ENCODE results near the gene ST3GAL3. TPM values are rescaled to one million over a fixed set of nuclear protein-coding genes. Genes with fewer than 3 reads are reported as not detected.

ST3GAL3 gene
- total and polyA plus RNA-seq, 2 of the 13 experiments (the other 11 are each of a cell fraction or from before 2014, with no cell fraction given): 5.1 to 8.1 TPM

DNA sequence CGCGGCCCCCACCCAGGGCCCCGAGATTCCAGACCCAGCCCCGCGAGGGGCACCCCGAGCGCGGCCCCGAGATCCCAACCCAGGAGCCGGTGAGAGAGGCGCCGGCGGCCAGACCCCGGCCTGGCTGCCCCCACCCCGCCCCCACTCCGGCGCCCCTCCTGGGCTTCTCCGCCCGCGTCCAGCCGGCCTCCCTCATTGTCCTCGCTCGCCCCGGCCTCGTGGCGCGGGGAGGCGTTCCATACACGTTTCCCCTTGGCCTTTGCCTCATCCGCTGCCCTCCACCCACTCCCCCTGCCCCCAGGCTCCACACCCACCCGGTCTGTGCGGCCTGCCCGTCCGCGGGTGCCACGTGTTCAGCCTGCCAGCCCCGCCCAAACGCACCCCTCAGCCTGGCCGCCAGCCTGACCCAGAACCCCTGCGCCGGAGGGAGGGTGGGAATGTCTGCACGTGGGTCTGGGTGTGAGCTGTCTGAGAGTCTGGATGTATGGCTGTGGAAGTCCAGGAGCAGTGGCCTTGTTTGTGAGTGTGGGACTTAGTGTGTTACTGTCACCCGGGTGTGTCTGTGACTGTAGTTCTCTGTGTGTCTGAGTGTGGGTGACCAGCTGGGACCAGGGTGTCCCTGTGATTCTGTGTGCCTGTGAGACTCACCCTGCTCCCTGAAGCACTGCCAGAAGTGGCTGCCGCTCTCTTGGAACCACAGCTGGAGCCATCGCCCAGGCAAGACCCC lies 272.4 kb downstream of the ST3GAL3 start (continued):
- TF ChIP-seq, protein P1, sequence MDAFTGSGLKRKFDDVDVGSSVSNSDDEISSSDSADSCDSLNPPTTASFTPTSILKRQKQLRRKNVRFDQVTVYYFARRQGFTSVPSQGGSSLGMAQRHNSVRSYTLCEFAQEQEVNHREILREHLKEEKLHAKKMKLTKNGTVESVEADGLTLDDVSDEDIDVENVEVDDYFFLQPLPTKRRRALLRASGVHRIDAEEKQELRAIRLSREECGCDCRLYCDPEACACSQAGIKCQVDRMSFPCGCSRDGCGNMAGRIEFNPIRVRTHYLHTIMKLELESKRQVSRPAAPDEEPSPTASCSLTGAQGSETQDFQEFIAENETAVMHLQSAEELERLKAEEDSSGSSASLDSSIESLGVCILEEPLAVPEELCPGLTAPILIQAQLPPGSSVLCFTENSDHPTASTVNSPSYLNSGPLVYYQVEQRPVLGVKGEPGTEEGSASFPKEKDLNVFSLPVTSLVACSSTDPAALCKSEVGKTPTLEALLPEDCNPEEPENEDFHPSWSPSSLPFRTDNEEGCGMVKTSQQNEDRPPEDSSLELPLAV (CRISPR knock-in tag; conservative IDR thresholded peaks at IDR 0.05; ENCODE audit: low read depth): no peak
- TF ChIP-seq GABPB1 (CRISPR knock-in tag; IDR thresholded peaks at IDR 0.05): peak; percentile 65; the same call in 1 of the 2 replicates
- peak; percentile 73 for TF ChIP-seq MTA1 (CRISPR knock-in tag; IDR thresholded peaks at IDR 0.05; ENCODE audit: borderline replicate concordance)
- TF ChIP-seq SMYD3 (CRISPR knock-in tag; IDR thresholded peaks at IDR 0.05): no peak
- TF ChIP-seq NFE2 (CRISPR knock-in tag; IDR thresholded peaks at IDR 0.05): no peak
- 0 out of 2 replicates have a peak, but pooled peaks have one; percentile 55 for TF ChIP-seq ZBTB8A (CRISPR knock-in tag; IDR thresholded peaks at IDR 0.05; ENCODE audit: borderline replicate concordance, low read depth)
- TF ChIP-seq SETDB1 (CRISPR knock-in tag; IDR thresholded peaks at IDR 0.05; ENCODE audit: borderline replicate concordance): no peak
- TF ChIP-seq DNMT3B (CRISPR knock-in tag; conservative IDR thresholded peaks at IDR 0.05): no peak
- TF ChIP-seq HMG20A (CRISPR knock-in tag; IDR thresholded peaks at IDR 0.05; ENCODE audit: borderline replicate concordance): no peak
- TF ChIP-seq RAD51 (IDR thresholded peaks at IDR 0.05; ENCODE audit: borderline replicate concordance): no peak
- TF ChIP-seq TEAD3 (CRISPR knock-in tag; optimal IDR thresholded peaks at IDR 0.05; ENCODE audit: borderline replicate concordance): peak; percentile 20
- TF ChIP-seq, protein P2, sequence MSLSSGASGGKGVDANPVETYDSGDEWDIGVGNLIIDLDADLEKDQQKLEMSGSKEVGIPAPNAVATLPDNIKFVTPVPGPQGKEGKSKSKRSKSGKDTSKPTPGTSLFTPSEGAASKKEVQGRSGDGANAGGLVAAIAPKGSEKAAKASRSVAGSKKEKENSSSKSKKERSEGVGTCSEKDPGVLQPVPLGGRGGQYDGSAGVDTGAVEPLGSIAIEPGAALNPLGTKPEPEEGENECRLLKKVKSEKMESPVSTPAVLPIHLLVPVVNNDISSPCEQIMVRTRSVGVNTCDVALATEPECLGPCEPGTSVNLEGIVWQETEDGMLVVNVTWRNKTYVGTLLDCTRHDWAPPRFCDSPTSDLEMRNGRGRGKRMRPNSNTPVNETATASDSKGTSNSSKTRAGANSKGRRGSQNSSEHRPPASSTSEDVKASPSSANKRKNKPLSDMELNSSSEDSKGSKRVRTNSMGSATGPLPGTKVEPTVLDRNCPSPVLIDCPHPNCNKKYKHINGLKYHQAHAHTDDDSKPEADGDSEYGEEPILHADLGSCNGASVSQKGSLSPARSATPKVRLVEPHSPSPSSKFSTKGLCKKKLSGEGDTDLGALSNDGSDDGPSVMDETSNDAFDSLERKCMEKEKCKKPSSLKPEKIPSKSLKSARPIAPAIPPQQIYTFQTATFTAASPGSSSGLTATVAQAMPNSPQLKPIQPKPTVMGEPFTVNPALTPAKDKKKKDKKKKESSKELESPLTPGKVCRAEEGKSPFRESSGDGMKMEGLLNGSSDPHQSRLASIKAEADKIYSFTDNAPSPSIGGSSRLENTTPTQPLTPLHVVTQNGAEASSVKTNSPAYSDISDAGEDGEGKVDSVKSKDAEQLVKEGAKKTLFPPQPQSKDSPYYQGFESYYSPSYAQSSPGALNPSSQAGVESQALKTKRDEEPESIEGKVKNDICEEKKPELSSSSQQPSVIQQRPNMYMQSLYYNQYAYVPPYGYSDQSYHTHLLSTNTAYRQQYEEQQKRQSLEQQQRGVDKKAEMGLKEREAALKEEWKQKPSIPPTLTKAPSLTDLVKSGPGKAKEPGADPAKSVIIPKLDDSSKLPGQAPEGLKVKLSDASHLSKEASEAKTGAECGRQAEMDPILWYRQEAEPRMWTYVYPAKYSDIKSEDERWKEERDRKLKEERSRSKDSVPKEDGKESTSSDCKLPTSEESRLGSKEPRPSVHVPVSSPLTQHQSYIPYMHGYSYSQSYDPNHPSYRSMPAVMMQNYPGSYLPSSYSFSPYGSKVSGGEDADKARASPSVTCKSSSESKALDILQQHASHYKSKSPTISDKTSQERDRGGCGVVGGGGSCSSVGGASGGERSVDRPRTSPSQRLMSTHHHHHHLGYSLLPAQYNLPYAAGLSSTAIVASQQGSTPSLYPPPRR (CRISPR knock-in tag; IDR thresholded peaks at IDR 0.05; ENCODE audit: borderline replicate concordance): peak; percentile 21; the same call in 1 of the 2 replicates
- peak; percentile 26; the same call in 1 of the 2 replicates for TF ChIP-seq ZNF598 (CRISPR knock-in tag; IDR thresholded peaks at IDR 0.05; ENCODE audit: borderline replicate concordance)
- TF ChIP-seq GFI1 (CRISPR knock-in tag; IDR thresholded peaks at IDR 0.05; ENCODE audit: borderline replicate concordance): peak; percentile 35; the same call in 1 of the 2 replicates
- TF ChIP-seq SRY (CRISPR knock-in tag; IDR thresholded peaks at IDR 0.05): no peak
- TF ChIP-seq RXRB (CRISPR knock-in tag; IDR thresholded peaks at IDR 0.05; ENCODE audit: borderline replicate concordance): peak; percentile 37; the same call in 1 of the 2 replicates
- TF ChIP-seq, protein P3, sequence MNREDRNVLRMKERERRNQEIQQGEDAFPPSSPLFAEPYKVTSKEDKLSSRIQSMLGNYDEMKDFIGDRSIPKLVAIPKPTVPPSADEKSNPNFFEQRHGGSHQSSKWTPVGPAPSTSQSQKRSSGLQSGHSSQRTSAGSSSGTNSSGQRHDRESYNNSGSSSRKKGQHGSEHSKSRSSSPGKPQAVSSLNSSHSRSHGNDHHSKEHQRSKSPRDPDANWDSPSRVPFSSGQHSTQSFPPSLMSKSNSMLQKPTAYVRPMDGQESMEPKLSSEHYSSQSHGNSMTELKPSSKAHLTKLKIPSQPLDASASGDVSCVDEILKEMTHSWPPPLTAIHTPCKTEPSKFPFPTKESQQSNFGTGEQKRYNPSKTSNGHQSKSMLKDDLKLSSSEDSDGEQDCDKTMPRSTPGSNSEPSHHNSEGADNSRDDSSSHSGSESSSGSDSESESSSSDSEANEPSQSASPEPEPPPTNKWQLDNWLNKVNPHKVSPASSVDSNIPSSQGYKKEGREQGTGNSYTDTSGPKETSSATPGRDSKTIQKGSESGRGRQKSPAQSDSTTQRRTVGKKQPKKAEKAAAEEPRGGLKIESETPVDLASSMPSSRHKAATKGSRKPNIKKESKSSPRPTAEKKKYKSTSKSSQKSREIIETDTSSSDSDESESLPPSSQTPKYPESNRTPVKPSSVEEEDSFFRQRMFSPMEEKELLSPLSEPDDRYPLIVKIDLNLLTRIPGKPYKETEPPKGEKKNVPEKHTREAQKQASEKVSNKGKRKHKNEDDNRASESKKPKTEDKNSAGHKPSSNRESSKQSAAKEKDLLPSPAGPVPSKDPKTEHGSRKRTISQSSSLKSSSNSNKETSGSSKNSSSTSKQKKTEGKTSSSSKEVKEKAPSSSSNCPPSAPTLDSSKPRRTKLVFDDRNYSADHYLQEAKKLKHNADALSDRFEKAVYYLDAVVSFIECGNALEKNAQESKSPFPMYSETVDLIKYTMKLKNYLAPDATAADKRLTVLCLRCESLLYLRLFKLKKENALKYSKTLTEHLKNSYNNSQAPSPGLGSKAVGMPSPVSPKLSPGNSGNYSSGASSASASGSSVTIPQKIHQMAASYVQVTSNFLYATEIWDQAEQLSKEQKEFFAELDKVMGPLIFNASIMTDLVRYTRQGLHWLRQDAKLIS (CRISPR knock-in tag; IDR thresholded peaks at IDR 0.05): no peak
- peak; percentile 67; the same call in 1 of the 2 replicates for TF ChIP-seq ERF (CRISPR knock-in tag; IDR thresholded peaks at IDR 0.05)

Measured in HepG2 (cell line).